A549 (cell line): ENCODE measurements around the gene GHRHR. TPM values are rescaled to one million over a fixed set of nuclear protein-coding genes. Genes with fewer than 3 reads are reported as not detected.

Experiments used
- ATAC-seq, 2 experiments: fragments of 200-7000 bp in 1 of 2; fragments of >200 bp in 1 of 2; cut with Nextera tagmentation in 1 of 2; cut with Tn5 transposase in 1 of 2; 3 replicates each; pipeline versions ENCODE4 v1.8.0 to v1.9.1; 2018 to 2020; ENCODE audit warnings: mild to moderate bottlenecking in 1 of 2, moderate library complexity in 1 of 2
- CTCF ChIA-PET: fragments of 300-600 bp; sonication (Branson Sonifier 250); formaldehyde crosslinking; extraction: SDS; loops from one replicate; lab custom pipeline; 2021; ENCODE audit warnings: antibody characterized with exemption, inconsistent platforms; lab: Yijun Ruan, JAX
- POLR2A ChIA-PET: fragments of 350-600 bp; formaldehyde crosslinking; extraction: SDS; loops from one replicate; lab custom pipeline; 2021; ENCODE audit warnings: antibody characterized with exemption, inconsistent platforms; lab: Yijun Ruan, JAX
- DNase-seq, 2 experiments: peaks; one replicate each; pipeline versions ENCODE4 v3.0.0 to v3.0.0-alpha.2; 2011 to 2016; ENCODE audit warnings: low read depth in 1 of 2, low spot score in 1 of 2
- FAIRE-seq: peaks from 2 replicates; lab custom pipeline; 2011; peaks lifted over from hg19 to GRCh38; lab: Jason Lieb, UNC
- H3K27ac ChIP-seq, 2 experiments: fragments of >200 bp; sonication (Bioruptor Twin); formaldehyde crosslinking; 3 replicates each; pipeline ENCODE4 v1.5.1; 2016 to 2017
- H3K4me1 ChIP-seq: fragments of >200 bp; sonication (Bioruptor Twin); formaldehyde crosslinking; 3 replicates; pipeline ENCODE4 v1.6.1; 2016
- H3K4me2 ChIP-seq: fragments of >200 bp; sonication (Bioruptor Twin); formaldehyde crosslinking; 3 replicates; pipeline ENCODE4 v1.6.1; 2016
- H3K4me3 ChIP-seq: fragments of >200 bp; sonication (Bioruptor Twin); formaldehyde crosslinking; 3 replicates; pipeline ENCODE4 v1.5.1; 2016
- H3K9me3 ChIP-seq: fragments of >200 bp; sonication (Bioruptor Twin); formaldehyde crosslinking; 3 replicates; pipeline ENCODE4 v1.6.1; 2016
- BHLHE40 ChIP-seq: IDR thresholded peaks from 2 replicates; pipeline ENCODE4 v1.6.1; 2012; ENCODE audit warnings: low read depth, low read length, inconsistent platforms
- CBX2 ChIP-seq: fragments of 200-600 bp; sonication (generic); IDR thresholded peaks from 2 replicates; pipeline ENCODE4 v1.6.1; 2016; ENCODE audit warnings: low read depth, mild to moderate bottlenecking, borderline replicate concordance
- CEBPB ChIP-seq, 2 experiments: fragments of >200 bp in 1 of 2; sonication (Bioruptor Twin) in 1 of 2; formaldehyde crosslinking in 1 of 2; IDR thresholded peaks; 2 replicates each; pipeline ENCODE4 v1.6.1; 2012 to 2016
- EHMT2 ChIP-seq: fragments of 200-600 bp; sonication (generic); IDR thresholded peaks from 2 replicates; pipeline ENCODE4 v1.6.1; 2016; ENCODE audit warnings: antibody characterized with exemption, low read depth, mild to moderate bottlenecking, moderate library complexity
- ESRRA ChIP-seq: fragments of 150-350 bp; IDR thresholded peaks from 2 replicates; pipeline ENCODE4 v1.6.1; 2014; ENCODE audit warnings: mild to moderate bottlenecking, low read length, borderline replicate concordance
- FOSB ChIP-seq: fragments of 250-450 bp; sonication (Bioruptor Pico); IDR thresholded peaks from 2 replicates; pipeline ENCODE4 v1.5.0; 2020; ENCODE audit warnings: mild to moderate bottlenecking, moderate library complexity
- FOSL2 ChIP-seq, 2 experiments: fragments of 450-650 bp in 1 of 2; fragments of >200 bp in 1 of 2; sonication (Bioruptor Twin) in 1 of 2; formaldehyde crosslinking; IDR thresholded peaks; 2 replicates each; pipeline versions ENCODE4 v1.5.0 to v1.6.1; 2016 to 2020; ENCODE audit warnings: mild to moderate bottlenecking in 1 of 2, moderate library complexity in 1 of 2
- GATA3 ChIP-seq: IDR thresholded peaks from 2 replicates; pipeline ENCODE4 v1.6.1; 2012; ENCODE audit warnings: borderline replicate concordance
- HOXB13 ChIP-seq: fragments of 250-450 bp; sonication (Bioruptor Pico); IDR thresholded peaks from 2 replicates; pipeline ENCODE4 v1.5.0; 2020; ENCODE audit warnings: low read depth, mild to moderate bottlenecking, moderate library complexity
- HOXB5 ChIP-seq: fragments of 250-450 bp; sonication (Bioruptor Pico); IDR thresholded peaks from 2 replicates; pipeline ENCODE4 v1.5.0; 2020; ENCODE audit warnings: mild to moderate bottlenecking, moderate library complexity
- JUN ChIP-seq, 2 experiments: fragments of >200 bp; sonication (Bioruptor Twin); formaldehyde crosslinking; IDR thresholded peaks; 2 replicates in 1 of 2; 3 replicates in 1 of 2; pipeline ENCODE4 v1.6.1; 2016 to 2017
- JUNB ChIP-seq: fragments of >200 bp; sonication (Bioruptor Twin); formaldehyde crosslinking; IDR thresholded peaks from 2 replicates; pipeline ENCODE4 v1.6.1; 2016
- KDM1A ChIP-seq: fragments of 200-600 bp; sonication (generic); IDR thresholded peaks from 2 replicates; pipeline ENCODE4 v1.6.1; 2016; ENCODE audit warnings: low read depth, mild to moderate bottlenecking
- MAZ ChIP-seq: fragments of 150-350 bp; IDR thresholded peaks from 2 replicates; pipeline ENCODE4 v1.6.1; 2014; ENCODE audit warnings: antibody characterized with exemption, low read depth, low read length, borderline replicate concordance
- NR3C1 ChIP-seq: fragments of >200 bp; sonication (Bioruptor Twin); formaldehyde crosslinking; IDR thresholded peaks from 3 replicates; pipeline ENCODE4 v1.6.1; 2017
- PHF8 ChIP-seq: fragments of 200-600 bp; sonication (generic); IDR thresholded peaks from 2 replicates; pipeline ENCODE4 v1.6.1; 2016; ENCODE audit warnings: low read depth, mild to moderate bottlenecking, antibody characterized with exemption, moderate library complexity, borderline replicate concordance
- POLR2A ChIP-seq: IDR thresholded peaks from 2 replicates; pipeline ENCODE4 v1.6.1; 2012; ENCODE audit warnings: mild to moderate bottlenecking, low read length
- POLR2AphosphoS2 ChIP-seq: conservative IDR thresholded peaks from 2 replicates; pipeline ENCODE4 v1.6.1; 2012; ENCODE audit warnings: low read length, improper control_type of control experiment, inconsistent platforms
- RAD21 ChIP-seq, 2 experiments: fragments of >200 bp in 1 of 2; sonication (Bioruptor Twin) in 1 of 2; formaldehyde crosslinking in 1 of 2; IDR thresholded peaks in 1 of 2; conservative IDR thresholded peaks in 1 of 2; 2 replicates in 1 of 2; 3 replicates in 1 of 2; pipeline ENCODE4 v1.6.1; 2012 to 2018; ENCODE audit warnings: inconsistent platforms in 1 of 2
- RCOR1 ChIP-seq: fragments of 150-350 bp; IDR thresholded peaks from 2 replicates; pipeline ENCODE4 v1.6.1; 2014; ENCODE audit warnings: antibody characterized with exemption, low read length, low read depth
- SMC3 ChIP-seq: fragments of >200 bp; sonication (Bioruptor Twin); formaldehyde crosslinking; IDR thresholded peaks from 3 replicates; pipeline ENCODE4 v1.6.1; 2018; ENCODE audit warnings: inconsistent platforms
- TP53 ChIP-seq: fragments of 250-450 bp; sonication (Bioruptor Pico); IDR thresholded peaks from 2 replicates; pipeline ENCODE4 v1.5.0; 2021; ENCODE audit warnings: mild to moderate bottlenecking, moderate library complexity
- ZNF302 ChIP-seq: fragments of 250-450 bp; sonication (Bioruptor Pico); IDR thresholded peaks from 2 replicates; pipeline ENCODE4 v1.9.0; 2021; ENCODE audit warnings: inconsistent platforms, mild to moderate bottlenecking, moderate library complexity
- WGBS: methylation state at CpG from one replicate; pipeline ENCODE4 v1.1.6; 2017; ENCODE audit errors: missing lambda C conversion rate; 5-methylcytosine and 5-hydroxymethylcytosine counted together
- polyA plus RNA-seq, 4 experiments: library from polyadenylated mRNA; depleted of rRNA in 3 of 4; stranded (reverse); fragments of >200 nt; fragmentation: RNase III in 1 of 4; extraction: RNeasy Plus Mini Kit Qiagen cat#74134 plus additional on column Dnase treatment in 1 of 4; gene quantifications; 2 replicates in 3 of 4; 3 replicates in 1 of 4; pipeline ENCODE4 v1.2.3, GENCODE V29; 2011 to 2017
- TF ChIP-seq, protein P1 (sequence below): fragments of 450-650 bp; IDR thresholded peaks from 2 replicates; pipeline ENCODE4 v1.6.1; 2014; ENCODE audit warnings: antibody characterized with exemption
- TF ChIP-seq, protein P2 (sequence below): fragments of 250-450 bp; sonication (Bioruptor Pico); IDR thresholded peaks from 2 replicates; pipeline ENCODE4 v1.5.0; 2020; ENCODE audit warnings: low read depth, mild to moderate bottlenecking, moderate library complexity
- TF ChIP-seq, protein P3 (sequence below): IDR thresholded peaks from 2 replicates; pipeline ENCODE4 v1.6.1; 2012
- TF ChIP-seq, protein P4 (sequence below): fragments of 250-450 bp; sonication (Bioruptor Pico); IDR thresholded peaks from 2 replicates; pipeline ENCODE4 v1.5.0; 2021; ENCODE audit warnings: mild to moderate bottlenecking, moderate library complexity, borderline replicate concordance

GHRHR gene
- polyA plus RNA-seq, 2 of the 4 experiments (the other 2 are of a cell fraction), result not detected

DNA sequence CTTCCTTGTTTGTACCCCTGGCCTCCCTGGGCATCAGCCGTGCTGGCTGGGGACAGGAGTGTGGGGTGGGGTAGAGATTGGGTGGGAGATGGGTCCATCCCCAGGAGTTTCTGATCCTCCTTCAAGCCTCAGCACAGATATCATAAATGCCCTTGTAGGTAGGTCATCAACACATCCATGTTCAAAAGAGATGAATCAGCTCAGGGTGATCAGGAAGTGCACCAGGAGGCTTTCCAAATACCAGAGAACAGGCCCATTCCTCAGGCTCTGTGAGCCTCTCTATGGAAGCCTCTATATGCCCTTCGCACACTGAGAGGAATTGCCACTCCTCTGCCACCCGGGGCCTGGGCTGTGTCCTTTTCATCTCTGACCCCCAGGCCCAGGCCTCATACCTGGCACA is 56.4 kb downstream of the GHRHR start:
- 34% methylated on average over 3 of the region's 3 CpGs for WGBS
- FAIRE-seq, result no peak
- Histone ChIP-seq H3K4me1 (no peaks in the 10 kb centered on the region), H3K4me2 (no peak overlapping the region), H3K27ac (no peak overlapping the region), H3K9me3 (no peaks in the 10 kb centered on the region), H3K4me3 (no peak overlapping the region)
- ChIA-PET CTCF (interaction anchor here (0.8 to 1.5 kb wide), 3 partner anchors 37 to 103 kb away, joined by 3 read pairs; no protein-coding TSS in a partner anchor), POLR2A (no interaction called here)
- TF ChIP-seq CBX2 (no peak), POLR2A (no peak)
- DNase-seq, result no peak
- no peak for ATAC-seq

DNA sequence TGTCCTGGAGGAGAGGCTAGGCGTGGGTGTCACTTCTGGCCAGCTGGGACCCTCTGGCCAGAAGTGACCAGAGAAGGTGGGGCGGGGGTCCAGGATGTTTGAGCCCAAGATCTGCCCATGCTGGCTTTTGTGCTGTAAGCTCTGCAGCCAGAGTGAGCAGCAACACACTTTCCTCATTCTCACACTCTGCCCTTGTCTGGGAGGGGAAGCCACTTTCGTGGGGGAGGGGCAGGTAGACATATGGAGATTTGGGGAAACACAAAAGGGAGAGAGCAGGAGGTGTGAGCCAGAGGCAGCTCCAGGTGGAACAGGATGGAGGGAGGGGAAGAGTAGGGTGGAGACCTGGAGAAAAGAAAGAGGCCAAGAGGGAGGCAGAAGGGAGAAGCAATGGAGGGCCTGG is 56.9 kb downstream of the GHRHR start:
- no peaks in the 10 kb centered on the region for H3K4me1 ChIP-seq
- TF ChIP-seq, protein P1, sequence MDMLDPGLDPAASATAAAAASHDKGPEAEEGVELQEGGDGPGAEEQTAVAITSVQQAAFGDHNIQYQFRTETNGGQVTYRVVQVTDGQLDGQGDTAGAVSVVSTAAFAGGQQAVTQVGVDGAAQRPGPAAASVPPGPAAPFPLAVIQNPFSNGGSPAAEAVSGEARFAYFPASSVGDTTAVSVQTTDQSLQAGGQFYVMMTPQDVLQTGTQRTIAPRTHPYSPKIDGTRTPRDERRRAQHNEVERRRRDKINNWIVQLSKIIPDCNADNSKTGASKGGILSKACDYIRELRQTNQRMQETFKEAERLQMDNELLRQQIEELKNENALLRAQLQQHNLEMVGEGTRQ, result no peak
- TF ChIP-seq CEBPB (IDR thresholded peaks at IDR 0.05), result no peak
- no peak for TF ChIP-seq HOXB13 (CRISPR knock-in tag)
- TF ChIP-seq SMC3, result no peak
- TF ChIP-seq, protein P2, sequence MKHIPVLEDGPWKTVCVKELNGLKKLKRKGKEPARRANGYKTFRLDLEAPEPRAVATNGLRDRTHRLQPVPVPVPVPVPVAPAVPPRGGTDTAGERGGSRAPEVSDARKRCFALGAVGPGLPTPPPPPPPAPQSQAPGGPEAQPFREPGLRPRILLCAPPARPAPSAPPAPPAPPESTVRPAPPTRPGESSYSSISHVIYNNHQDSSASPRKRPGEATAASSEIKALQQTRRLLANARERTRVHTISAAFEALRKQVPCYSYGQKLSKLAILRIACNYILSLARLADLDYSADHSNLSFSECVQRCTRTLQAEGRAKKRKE (CRISPR knock-in tag), result no peak
- TF ChIP-seq ESRRA, result no peak
- H3K4me3 ChIP-seq, result no peak overlapping the region
- 10% methylated on average over 3 of the region's 3 CpGs for WGBS
- DNase-seq (no peak), ATAC-seq (no peak), FAIRE-seq (no peak)
- no peaks in the 10 kb centered on the region for H3K9me3 ChIP-seq
- no peak overlapping the region for H3K27ac ChIP-seq
- ChIA-PET POLR2A (no interaction called here), CTCF (interaction anchor here (0.8 to 1.5 kb wide), 3 partner anchors 36 to 102 kb away, joined by 3 read pairs; no protein-coding TSS in a partner anchor)
- H3K4me2 ChIP-seq, result no peak overlapping the region

GRCh38 chr7:31022117-31022516 is 58.4 kb downstream of the GHRHR start:
- H3K4me2 ChIP-seq, result no peak overlapping the region
- H3K4me3 ChIP-seq, result no peak overlapping the region
- no peaks in the 10 kb centered on the region for H3K9me3 ChIP-seq
- no peak for FAIRE-seq
- TF ChIP-seq HOXB5 (no peak), POLR2AphosphoS2 (no peak), SMC3 (no peak), JUN (IDR thresholded peaks at IDR 0.05) (no peak), RCOR1 (no peak), EHMT2 (no peak), MAZ (no peak), FOSB (CRISPR knock-in tag) (no peak), NR3C1 (no peak), BHLHE40 (no peak), TP53 (CRISPR knock-in tag) (no peak), ZNF302 (CRISPR knock-in tag) (no peak), RAD21 (conservative IDR thresholded peaks at IDR 0.05 in 1 of 2, IDR thresholded peaks at IDR 0.05 in 1 of 2) (no peak), PHF8 (no peak), FOSL2 (IDR thresholded peaks at IDR 0.05) (no peak), FOSL2 (CRISPR knock-in tag; IDR thresholded peaks at IDR 0.05) (no peak), KDM1A (no peak), GATA3 (no peak), JUNB (no peak)
- TF ChIP-seq, protein P3, sequence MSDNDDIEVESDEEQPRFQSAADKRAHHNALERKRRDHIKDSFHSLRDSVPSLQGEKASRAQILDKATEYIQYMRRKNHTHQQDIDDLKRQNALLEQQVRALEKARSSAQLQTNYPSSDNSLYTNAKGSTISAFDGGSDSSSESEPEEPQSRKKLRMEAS, result no peak
- TF ChIP-seq, protein P4, sequence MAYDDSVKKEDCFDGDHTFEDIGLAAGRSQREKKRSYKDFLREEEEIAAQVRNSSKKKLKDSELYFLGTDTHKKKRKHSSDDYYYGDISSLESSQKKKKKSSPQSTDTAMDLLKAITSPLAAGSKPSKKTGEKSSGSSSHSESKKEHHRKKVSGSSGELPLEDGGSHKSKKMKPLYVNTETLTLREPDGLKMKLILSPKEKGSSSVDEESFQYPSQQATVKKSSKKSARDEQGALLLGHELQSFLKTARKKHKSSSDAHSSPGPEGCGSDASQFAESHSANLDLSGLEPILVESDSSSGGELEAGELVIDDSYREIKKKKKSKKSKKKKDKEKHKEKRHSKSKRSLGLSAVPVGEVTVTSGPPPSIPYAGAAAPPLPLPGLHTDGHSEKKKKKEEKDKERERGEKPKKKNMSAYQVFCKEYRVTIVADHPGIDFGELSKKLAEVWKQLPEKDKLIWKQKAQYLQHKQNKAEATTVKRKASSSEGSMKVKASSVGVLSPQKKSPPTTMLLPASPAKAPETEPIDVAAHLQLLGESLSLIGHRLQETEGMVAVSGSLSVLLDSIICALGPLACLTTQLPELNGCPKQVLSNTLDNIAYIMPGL (CRISPR knock-in tag), result no peak
- ChIA-PET CTCF (interaction anchor here (0.9 to 1.6 kb wide), 3 partner anchors 17 to 100 kb away, joined by 3 to 6 read pairs (median 3); no protein-coding TSS in a partner anchor), POLR2A (no interaction called here)
- H3K27ac ChIP-seq, result no peak overlapping the region
- H3K4me1 ChIP-seq, result no peaks in the 10 kb centered on the region
- no peak for ATAC-seq
- DNase-seq, result no peak
- 45% methylated on average over 4 of the region's 4 CpGs for WGBS
